Measurements from ENCODE around the gene SFMBT1.
A peak's percentile ranks its signal among the peaks of the same experiment; 100 is the strongest.

GRCh38 chr3:52897130-52898122 lies 148.4 kb downstream of the SFMBT1 start, which contains the start of gene STIMATE:
- TF ChIP-seq CTCF (conservative IDR thresholded peaks at IDR 0.05; ENCODE audit: low read depth, low read length) (no peak), POLR2A (IDR thresholded peaks at IDR 0.05; ENCODE audit: low read depth, low read length) (no peak; the same call in 1 of the 2 replicates), RAD21 (IDR thresholded peaks at IDR 0.05; ENCODE audit: low read length) (no peak), NFE2L2 (IDR thresholded peaks at IDR 0.05; ENCODE audit: low read depth, low read length) (no peak), MAZ (IDR thresholded peaks at IDR 0.05; ENCODE audit: borderline replicate concordance, low read depth, low read length) (peak; percentile 83; the same call in 1 of the 2 replicates), SMC3 (IDR thresholded peaks at IDR 0.05; ENCODE audit: low read depth, low read length) (no peak)

Data from IMR-90 (cell line).